ENCODE measurements around the gene TCF25.

DNA sequence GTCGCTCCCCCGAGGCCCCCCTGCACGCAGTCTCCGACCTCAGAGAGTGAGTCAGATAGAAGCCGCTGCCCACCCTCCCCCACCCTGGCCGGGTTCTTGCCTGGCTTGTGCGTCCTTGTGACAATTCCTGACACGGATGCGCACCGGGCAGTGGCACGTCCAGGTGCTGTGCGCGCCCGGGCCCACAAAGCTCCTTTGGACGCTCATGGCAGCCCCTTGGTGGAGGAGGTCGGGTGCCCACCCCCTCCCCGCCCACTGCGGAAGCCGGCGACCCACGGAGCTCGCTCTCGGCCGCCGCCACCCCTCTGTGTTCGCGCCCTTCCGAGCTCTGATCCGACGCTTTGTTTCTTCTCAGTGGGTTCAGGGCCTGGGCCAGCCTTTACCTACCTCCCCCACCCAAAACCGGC lies 49.1 kb downstream of the TCF25 start:
- TF ChIP-seq EZH2 (IDR thresholded peaks at IDR 0.05; ENCODE audit: low read length, missing control alignments): no peak
- TF ChIP-seq, protein P1, sequence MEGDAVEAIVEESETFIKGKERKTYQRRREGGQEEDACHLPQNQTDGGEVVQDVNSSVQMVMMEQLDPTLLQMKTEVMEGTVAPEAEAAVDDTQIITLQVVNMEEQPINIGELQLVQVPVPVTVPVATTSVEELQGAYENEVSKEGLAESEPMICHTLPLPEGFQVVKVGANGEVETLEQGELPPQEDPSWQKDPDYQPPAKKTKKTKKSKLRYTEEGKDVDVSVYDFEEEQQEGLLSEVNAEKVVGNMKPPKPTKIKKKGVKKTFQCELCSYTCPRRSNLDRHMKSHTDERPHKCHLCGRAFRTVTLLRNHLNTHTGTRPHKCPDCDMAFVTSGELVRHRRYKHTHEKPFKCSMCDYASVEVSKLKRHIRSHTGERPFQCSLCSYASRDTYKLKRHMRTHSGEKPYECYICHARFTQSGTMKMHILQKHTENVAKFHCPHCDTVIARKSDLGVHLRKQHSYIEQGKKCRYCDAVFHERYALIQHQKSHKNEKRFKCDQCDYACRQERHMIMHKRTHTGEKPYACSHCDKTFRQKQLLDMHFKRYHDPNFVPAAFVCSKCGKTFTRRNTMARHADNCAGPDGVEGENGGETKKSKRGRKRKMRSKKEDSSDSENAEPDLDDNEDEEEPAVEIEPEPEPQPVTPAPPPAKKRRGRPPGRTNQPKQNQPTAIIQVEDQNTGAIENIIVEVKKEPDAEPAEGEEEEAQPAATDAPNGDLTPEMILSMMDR (conservative IDR thresholded peaks at IDR 0.05 in 1 of 2, IDR thresholded peaks at IDR 0.05 in 1 of 2; ENCODE audit: low read depth in 1 of 2, low read length in 2 of 2): no peak
